D721Med (cell line): ENCODE measurements around the gene APOM.

Source experiments
- DNase-seq: peaks from one replicate; pipeline ENCODE4 v3.0.0; 2011; ENCODE audit warnings: low spot score; ENCODE audit not compliant: insufficient read length
- FAIRE-seq: peaks from 2 replicates; lab custom pipeline; 2011; peaks lifted over from hg19 to GRCh38; lab: Jason Lieb, UNC
- CTCF ChIP-seq: IDR thresholded peaks from 2 replicates; pipeline ENCODE4 v1.5.1; 2012; ENCODE audit warnings: mild to moderate bottlenecking, control low read depth; ENCODE audit not compliant: insufficient read depth; ENCODE audit errors: missing control alignments

Gene APOM

GRCh38 chr6:31631209-31631608 is 24.5 kb upstream of the APOM start:
- no peak for DNase-seq
- no peak for TF ChIP-seq CTCF
- FAIRE-seq: no peak

- no peak for TF ChIP-seq CTCF
- FAIRE-seq: no peak
- no peak for DNase-seq
These were observed 23.9 kb upstream of the APOM start for GRCh38 chr6:31631681-31632278.

DNA sequence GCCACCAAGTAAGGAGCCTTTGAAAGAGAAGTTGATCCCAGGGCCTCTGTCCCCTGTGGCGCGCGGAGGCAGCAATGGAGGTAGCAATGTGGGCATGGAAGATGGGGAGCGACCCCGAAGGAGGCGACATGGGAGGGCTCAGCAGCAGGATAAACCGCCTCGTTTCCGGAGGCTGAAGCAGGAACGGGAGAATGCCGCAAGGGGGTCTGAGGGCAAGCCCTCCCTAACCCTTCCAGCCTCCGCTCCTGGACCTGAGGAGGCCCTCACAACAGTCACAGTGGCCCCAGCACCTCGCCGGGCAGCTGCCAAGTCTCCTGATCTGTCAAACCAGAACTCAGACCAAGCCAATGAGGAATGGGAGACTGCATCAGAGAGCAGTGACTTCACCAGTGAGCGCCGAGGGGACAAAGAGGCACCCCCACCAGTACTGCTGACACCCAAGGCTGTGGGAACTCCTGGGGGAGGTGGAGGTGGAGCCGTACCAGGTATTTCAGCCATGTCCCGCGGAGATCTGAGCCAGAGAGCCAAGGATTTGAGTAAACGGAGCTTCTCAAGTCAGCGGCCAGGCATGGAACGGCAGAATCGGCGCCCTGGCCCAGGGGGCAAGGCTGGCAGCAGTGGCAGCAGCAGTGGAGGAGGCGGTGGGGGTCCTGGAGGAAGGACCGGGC is 23.3 kb upstream of the APOM start:
- FAIRE-seq (no peak), DNase-seq (no peak)

DNA sequence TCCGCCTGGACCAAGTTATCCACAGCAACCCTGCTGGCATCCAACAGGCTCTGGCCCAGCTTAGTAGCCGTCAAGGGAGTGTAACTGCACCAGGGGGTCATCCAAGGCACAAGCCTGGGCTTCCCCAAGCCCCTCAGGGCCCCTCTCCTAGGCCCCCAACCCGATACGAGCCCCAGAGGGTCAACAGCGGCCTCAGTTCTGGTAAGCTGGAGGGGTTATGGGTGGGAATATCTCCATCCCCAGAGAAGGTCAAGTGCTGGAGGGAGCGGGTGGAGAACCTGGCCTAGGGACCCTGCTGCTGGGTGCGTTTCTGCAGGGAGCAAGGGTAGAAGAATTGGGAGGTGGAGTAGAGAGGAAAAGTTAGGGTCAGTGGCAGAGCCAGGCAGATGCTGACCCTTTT is 22.2 kb upstream of the APOM start:
- DNase-seq: no peak
- no peak for TF ChIP-seq CTCF
- FAIRE-seq: no peak

More for the DNA sequence above, 23.3 kb upstream of the APOM start:
- TF ChIP-seq CTCF: no peak

- TF ChIP-seq CTCF: no peak
- FAIRE-seq (no peak), DNase-seq (no peak)
These were observed 21.6 kb upstream of the APOM start for GRCh38 chr6:31634131-31634530.

DNA sequence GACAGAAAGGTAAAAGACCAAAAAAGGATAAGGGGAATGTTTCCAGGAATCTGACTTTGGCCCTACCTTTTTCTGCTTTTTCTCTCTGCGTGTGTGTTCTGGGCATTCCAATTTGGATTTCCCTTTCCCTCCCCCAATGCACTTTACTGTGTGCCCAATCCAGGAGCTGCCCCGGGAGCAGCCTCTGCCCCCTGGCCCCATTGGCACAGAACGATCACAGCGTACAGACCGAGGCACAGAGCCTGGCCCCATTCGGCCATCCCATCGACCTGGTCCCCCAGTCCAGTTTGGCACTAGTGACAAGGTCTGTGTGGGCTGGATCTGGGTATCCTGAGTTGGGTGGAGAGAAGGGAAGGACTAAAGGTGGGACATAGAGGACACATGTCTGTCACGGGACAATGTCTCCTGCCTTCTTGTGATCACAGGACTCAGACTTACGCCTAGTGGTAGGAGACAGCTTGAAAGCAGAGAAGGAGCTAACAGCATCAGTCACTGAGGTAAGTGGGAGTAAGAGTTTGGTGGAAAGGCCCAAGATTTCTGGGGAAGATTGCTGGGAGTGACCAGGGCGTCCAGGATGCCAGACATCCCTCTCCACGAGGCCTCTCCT is 20.6 kb upstream of the APOM start:
- DNase-seq: no peak
- TF ChIP-seq CTCF: no peak
- no peak for FAIRE-seq
